OCI-LY3 (cell line): ENCODE measurements around the gene RERE.

Experiments
- H2AFZ ChIP-seq: fragments of 200-600, 300-600 bp; shearing (Covaris generic); 2 replicates; pipeline ENCODE4 v1.6.0; 2014; ENCODE audit warnings: antibody characterized with exemption, low read depth, low read length
- H3K27ac ChIP-seq: fragments of 200-600, 300-600 bp; sonication (generic); 2 replicates; pipeline ENCODE4 v1.5.1; 2014; ENCODE audit warnings: mild to moderate bottlenecking, low read length, moderate library complexity, mixed read lengths
- H3K27me3 ChIP-seq: fragments of 200-600, 300-600 bp; sonication (generic); 2 replicates; pipeline ENCODE4 v1.6.1; 2014; ENCODE audit warnings: low read depth, low read length, mixed read lengths
- H3K36me3 ChIP-seq: fragments of 200-600, 300-600 bp; sonication (generic); replicated peaks from 2 replicates; pipeline ENCODE3; 2014; ENCODE audit warnings: low read depth, low read length, mixed read lengths
- H3K4me1 ChIP-seq: fragments of 300-600, 200-600 bp; sonication (generic); 2 replicates; pipeline ENCODE4 v1.6.1; 2014; ENCODE audit warnings: low read length, mixed read lengths
- H3K4me2 ChIP-seq: fragments of 200-600, 300-600 bp; sonication (generic); 2 replicates; pipeline ENCODE4 v1.6.1; 2014; ENCODE audit warnings: low read length, mixed read lengths
- H3K4me3 ChIP-seq: fragments of 300-600, 200-600 bp; sonication (generic); 2 replicates; pipeline ENCODE4 v1.5.1; 2014; ENCODE audit warnings: antibody characterized with exemption, mild to moderate bottlenecking, low read length, moderate library complexity
- H3K79me2 ChIP-seq: fragments of 300-600, 200-600 bp; shearing (Covaris generic); 2 replicates; pipeline ENCODE4 v1.6.1; 2014; ENCODE audit warnings: mild to moderate bottlenecking, low read length, mixed read lengths
- H3K9ac ChIP-seq: fragments of 300-600, 200-600 bp; shearing (Covaris generic); 2 replicates; pipeline ENCODE4 v1.6.0; 2014; ENCODE audit warnings: mild to moderate bottlenecking, low read length, moderate library complexity
- H3K9me3 ChIP-seq: fragments of 200-600, 300-600 bp; shearing (Covaris generic); 2 replicates; pipeline ENCODE4 v1.6.1; 2014; ENCODE audit warnings: low read length, mixed read lengths; ENCODE audit not compliant: insufficient read depth
- H4K20me1 ChIP-seq: fragments of 200-600, 300-600 bp; sonication (generic); 2 replicates; pipeline ENCODE4 v1.6.1; 2016; ENCODE audit warnings: low read length, mixed read lengths; ENCODE audit not compliant: insufficient read depth
- EZH2phosphoT487 ChIP-seq: fragments of 200-600 bp; shearing (Covaris generic); IDR thresholded peaks from 2 replicates; pipeline ENCODE4 v1.6.1; 2018; ENCODE audit warnings: antibody characterized with exemption, mixed run types, low read depth
- TF ChIP-seq, protein P1 (sequence below): fragments of 200-600, 300-600 bp; sonication (generic); IDR thresholded peaks from 2 replicates; pipeline ENCODE4 v1.5.1; 2014; ENCODE audit warnings: antibody characterized with exemption, low read length, low read depth

RERE gene

GRCh38 chr1:8560611-8561544 lies 256.6 kb downstream of the RERE start:
- H3K4me2 ChIP-seq = no peak overlapping the region
- H2AFZ ChIP-seq = no peak overlapping the region
- H3K27me3 ChIP-seq = no peaks in the 10 kb centered on the region
- H3K9me3 ChIP-seq = no peaks in the 10 kb centered on the region
- no peak overlapping the region for H3K27ac ChIP-seq
- no peaks in the 10 kb centered on the region for H3K36me3 ChIP-seq
- H3K79me2 ChIP-seq = no peaks in the 10 kb centered on the region
- TF ChIP-seq EZH2phosphoT487 = no peak
- TF ChIP-seq, protein P1, sequence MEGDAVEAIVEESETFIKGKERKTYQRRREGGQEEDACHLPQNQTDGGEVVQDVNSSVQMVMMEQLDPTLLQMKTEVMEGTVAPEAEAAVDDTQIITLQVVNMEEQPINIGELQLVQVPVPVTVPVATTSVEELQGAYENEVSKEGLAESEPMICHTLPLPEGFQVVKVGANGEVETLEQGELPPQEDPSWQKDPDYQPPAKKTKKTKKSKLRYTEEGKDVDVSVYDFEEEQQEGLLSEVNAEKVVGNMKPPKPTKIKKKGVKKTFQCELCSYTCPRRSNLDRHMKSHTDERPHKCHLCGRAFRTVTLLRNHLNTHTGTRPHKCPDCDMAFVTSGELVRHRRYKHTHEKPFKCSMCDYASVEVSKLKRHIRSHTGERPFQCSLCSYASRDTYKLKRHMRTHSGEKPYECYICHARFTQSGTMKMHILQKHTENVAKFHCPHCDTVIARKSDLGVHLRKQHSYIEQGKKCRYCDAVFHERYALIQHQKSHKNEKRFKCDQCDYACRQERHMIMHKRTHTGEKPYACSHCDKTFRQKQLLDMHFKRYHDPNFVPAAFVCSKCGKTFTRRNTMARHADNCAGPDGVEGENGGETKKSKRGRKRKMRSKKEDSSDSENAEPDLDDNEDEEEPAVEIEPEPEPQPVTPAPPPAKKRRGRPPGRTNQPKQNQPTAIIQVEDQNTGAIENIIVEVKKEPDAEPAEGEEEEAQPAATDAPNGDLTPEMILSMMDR = peak; percentile 85
- peaks cover 14% of the 10 kb centered on the region for H3K4me1 ChIP-seq
- H3K9ac ChIP-seq = no peak overlapping the region
- H3K4me3 ChIP-seq = no peak overlapping the region
- peaks cover 12% of the 10 kb centered on the region; the same call in 1 of the 2 replicates for H4K20me1 ChIP-seq

DNA sequence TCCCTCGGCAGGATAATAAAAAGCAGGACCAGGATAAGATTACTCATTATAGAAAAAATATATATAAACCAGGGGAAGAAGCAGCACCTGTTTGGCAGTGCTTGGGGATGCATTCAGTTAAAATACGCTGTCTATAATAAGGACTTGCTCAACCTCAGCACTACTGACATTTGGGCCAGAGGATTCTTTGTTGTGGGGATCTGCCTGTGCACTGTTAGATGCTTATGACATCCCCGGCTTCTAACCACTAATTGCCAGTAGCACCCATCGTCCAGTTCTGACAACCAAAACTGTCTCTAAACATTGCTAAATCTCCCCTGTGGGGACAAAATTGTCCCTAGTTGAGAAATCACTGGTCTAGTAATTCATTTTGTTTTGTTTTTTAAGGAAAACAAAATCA lies 257.4 kb downstream of the RERE start:
- no peak overlapping the region for H3K9ac ChIP-seq
- no peak for TF ChIP-seq EZH2phosphoT487
- TF ChIP-seq, protein P1 = no peak
- H3K9me3 ChIP-seq = no peaks in the 10 kb centered on the region
- H3K27me3 ChIP-seq = no peaks in the 10 kb centered on the region
- H3K4me2 ChIP-seq = no peak overlapping the region
- H3K4me1 ChIP-seq = peaks cover 22% of the 10 kb centered on the region
- peaks cover 12% of the 10 kb centered on the region; the same call in 1 of the 2 replicates for H4K20me1 ChIP-seq
- no peak overlapping the region for H3K27ac ChIP-seq
- H3K4me3 ChIP-seq = no peak overlapping the region
- no peaks in the 10 kb centered on the region for H3K79me2 ChIP-seq
- no peaks in the 10 kb centered on the region for H3K36me3 ChIP-seq
- H2AFZ ChIP-seq = no peak overlapping the region

GRCh38 chr1:8555582-8555981 lies 261.9 kb downstream of the RERE start:
- Histone ChIP-seq H4K20me1 (peaks cover 1% of the 10 kb centered on the region; the same call in 1 of the 2 replicates), H3K9me3 (no peaks in the 10 kb centered on the region), H3K27ac (peak overlapping the region; percentile 16; the same call in 1 of the 2 replicates), H3K4me3 (no peak overlapping the region), H3K36me3 (no peaks in the 10 kb centered on the region), H2AFZ (no peak overlapping the region), H3K27me3 (no peaks in the 10 kb centered on the region), H3K4me2 (no peak overlapping the region; the same call in 1 of the 2 replicates), H3K4me1 (peaks cover 11% of the 10 kb centered on the region), H3K9ac (no peak overlapping the region), H3K79me2 (0 out of 2 replicates have a peak, but pooled peaks cover 3% of the 10 kb centered on the region)
- TF ChIP-seq, protein P1 = no peak
- no peak for TF ChIP-seq EZH2phosphoT487

DNA sequence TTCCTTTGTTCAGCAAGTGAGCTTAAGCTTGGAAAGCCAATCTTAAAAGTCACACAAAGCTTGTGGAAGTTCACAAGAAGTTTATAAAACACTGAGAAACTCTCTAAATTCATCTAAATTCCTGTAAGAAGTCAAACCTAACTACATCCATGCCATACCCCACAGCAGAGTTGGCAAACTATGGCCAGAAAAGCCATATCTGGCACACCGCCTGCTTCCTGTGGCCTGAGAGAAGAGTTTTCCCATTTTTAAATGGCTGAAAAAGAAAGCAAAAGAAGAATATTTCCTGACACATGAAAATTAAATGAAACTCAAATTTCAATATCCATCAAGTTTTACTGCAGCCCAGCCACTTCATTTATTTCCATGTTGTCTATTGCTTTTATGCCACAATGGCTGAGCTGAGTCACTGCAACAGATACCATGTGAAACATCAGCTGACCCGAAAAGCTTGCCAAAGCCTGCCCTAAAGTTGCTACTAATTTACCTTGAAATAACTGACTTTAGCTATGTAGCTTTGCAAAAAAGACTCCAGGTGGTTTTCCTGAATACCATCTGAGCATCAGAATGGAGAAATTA lies 262.4 kb downstream of the RERE start:
- 0 out of 2 replicates have a peak, but pooled peaks cover 3% of the 10 kb centered on the region for H3K79me2 ChIP-seq
- no peaks in the 10 kb centered on the region; the same call in 1 of the 2 replicates for H4K20me1 ChIP-seq
- H3K36me3 ChIP-seq = no peaks in the 10 kb centered on the region
- no peaks in the 10 kb centered on the region for H3K9me3 ChIP-seq
- H2AFZ ChIP-seq = no peak overlapping the region
- H3K27me3 ChIP-seq = no peaks in the 10 kb centered on the region
- no peak overlapping the region for H3K4me3 ChIP-seq
- TF ChIP-seq EZH2phosphoT487 = no peak
- TF ChIP-seq, protein P1 = no peak
- H3K4me2 ChIP-seq = no peak overlapping the region; the same call in 1 of the 2 replicates
- H3K9ac ChIP-seq = no peak overlapping the region
- H3K4me1 ChIP-seq = peaks cover 11% of the 10 kb centered on the region
- peak overlapping the region; percentile 16 for H3K27ac ChIP-seq
